Liver (tissue), 3 donors: ENCODE data around the gene DCAF11.

Experiments
- CTCF ChIP-seq: fragments of 150-350 bp; IDR thresholded peaks from 2 replicates; pipeline ENCODE4 v1.5.1; 2017; ENCODE audit warnings: improper control_type of control experiment, low read depth, low read length; ENCODE audit not compliant: missing input control
- GABPA ChIP-seq, 2 donors: IDR thresholded peaks in 1 of 2; conservative IDR thresholded peaks in 1 of 2; 2 replicates each; pipeline ENCODE4 v1.6.1; 2016; ENCODE audit warnings: antibody characterized with exemption in 2 of 2, mild to moderate bottlenecking in 1 of 2, moderate library complexity in 1 of 2
- RXRA ChIP-seq, 2 donors: IDR thresholded peaks; 2 replicates each; pipeline ENCODE4 v1.6.1; 2017 to 2018; ENCODE audit warnings: antibody characterized with exemption in 2 of 2, mild to moderate bottlenecking in 1 of 2
- TAF1 ChIP-seq: conservative IDR thresholded peaks from 2 replicates; pipeline ENCODE4 v1.6.1; 2016; ENCODE audit warnings: antibody characterized with exemption, mild to moderate bottlenecking
- donor health status: healthy.
- donor health status: healthy.

GRCh38 chr14:24146978-24147760, 32.6 kb downstream of the DCAF11 start, which contains the start of gene RNF31:
- peak; percentile 57 to 58 for TF ChIP-seq RXRA (IDR thresholded peaks at IDR 0.05)
- no peak for TF ChIP-seq CTCF
- peak; percentile 60 to 86 for TF ChIP-seq GABPA (IDR thresholded peaks at IDR 0.05 in 1 of 2, conservative IDR thresholded peaks at IDR 0.05 in 1 of 2)
- TF ChIP-seq TAF1: peak; percentile 72
